RWPE2 (cell line): ENCODE data around the gene THSD8.
"Not testable (repeated sequence)": the region's sequence is repeated elsewhere in the genome, so short reads cannot be mapped to it uniquely, and the experiment has no call there.

Experiments
- ATAC-seq: fragments of 200-7000 bp; cut with Tn5 transposase; 3 replicates; pipeline ENCODE4 v1.9.1; 2021; ENCODE audit warnings: low read depth
- DNase-seq: peaks from one replicate; pipeline ENCODE4 v3.0.0-alpha.2; 2020; ENCODE audit warnings: low spot score
- H3K27ac ChIP-seq: fragments of 450-650 bp; 2 replicates; pipeline ENCODE4 v1.5.1; 2017; ENCODE audit warnings: mild to moderate bottlenecking; ENCODE audit not compliant: poor library complexity, severe bottlenecking
- H3K27me3 ChIP-seq: fragments of 250-450 bp; sonication (Bioruptor Pico); 2 replicates; pipeline ENCODE4 v1.5.1; 2021; ENCODE audit warnings: mild to moderate bottlenecking, moderate library complexity; ENCODE audit not compliant: insufficient read depth, poor library complexity, severe bottlenecking
- H3K36me3 ChIP-seq: fragments of 250-450 bp; sonication (Bioruptor Pico); 2 replicates; pipeline ENCODE4 v1.5.1; 2020; ENCODE audit warnings: low read depth, mild to moderate bottlenecking, moderate library complexity
- H3K4me1 ChIP-seq: fragments of 250-450 bp; sonication (Bioruptor Pico); 2 replicates; pipeline ENCODE4 v1.5.1; 2021; ENCODE audit warnings: mild to moderate bottlenecking, moderate library complexity; ENCODE audit not compliant: insufficient read depth, poor library complexity, severe bottlenecking
- H3K4me3 ChIP-seq: fragments of 250-450 bp; sonication (Bioruptor Pico); 2 replicates; pipeline ENCODE4 v1.5.1; 2021; ENCODE audit warnings: mild to moderate bottlenecking, moderate library complexity; ENCODE audit not compliant: severe bottlenecking
- H3K9me3 ChIP-seq: fragments of 250-450 bp; sonication (Bioruptor Pico); 2 replicates; pipeline ENCODE4 v1.5.1; 2021; ENCODE audit warnings: mild to moderate bottlenecking, moderate library complexity; ENCODE audit not compliant: severe bottlenecking
- CTCF ChIP-seq: fragments of 450-650 bp; IDR thresholded peaks from one replicate; pipeline ENCODE4 v1.5.1; 2017; ENCODE audit warnings: mild to moderate bottlenecking, moderate library complexity; ENCODE audit not compliant: poor library complexity, severe bottlenecking

The THSD8 gene

GRCh38 chr19:12806242-12807081, 4.6 kb downstream of the THSD8 start, which contains the start of gene RNASEH2A:
Gene RNASEH2A, plus strand, starts transcription at chr19:12806584. Its CDS starts 90 bp downstream, at chr19:12806674.
- H3K27me3 ChIP-seq, result no peaks in the 10 kb centered on the region
- DNase-seq (peak; percentile 89), ATAC-seq (peak; percentile 90)
- H3K4me3 ChIP-seq, result peak within 1 kb of the TSS; percentile 66
- peaks cover 3% of the 10 kb centered on the region for H3K4me1 ChIP-seq
- no peaks in the 10 kb centered on the region for H3K9me3 ChIP-seq
- H3K27ac ChIP-seq, result peak within 1 kb of the TSS; percentile 43
- peaks cover 45% of the 10 kb centered on the region for H3K36me3 ChIP-seq
- TF ChIP-seq CTCF, result no peak

GRCh38 chr19:12815088-12815487, 13.2 kb downstream of the THSD8 start:
- H3K27ac ChIP-seq, result no peak overlapping the region
- no peaks in the 10 kb centered on the region for H3K9me3 ChIP-seq
- H3K4me3 ChIP-seq, result no peak overlapping the region
- no peak for TF ChIP-seq CTCF
- no peaks in the 10 kb centered on the region for H3K27me3 ChIP-seq
- DNase-seq (no peak), ATAC-seq (no peak)
- no peaks in the 10 kb centered on the region for H3K4me1 ChIP-seq
- peaks cover 39% of the 10 kb centered on the region for H3K36me3 ChIP-seq

- ATAC-seq, H3K27ac ChIP-seq, H3K4me1 ChIP-seq, H3K4me3 ChIP-seq, DNase-seq, H3K9me3 ChIP-seq, H3K27me3 ChIP-seq: not testable (repeated sequence)
- H3K36me3 ChIP-seq, result peaks cover 20% of the 10 kb centered on the region
Measured at GRCh38 chr19:12817188-12817587, 15.3 kb downstream of the THSD8 start.

- not testable (repeated sequence) for H3K4me3 ChIP-seq, DNase-seq, H3K27me3 ChIP-seq, H3K27ac ChIP-seq, ATAC-seq, H3K4me1 ChIP-seq, H3K9me3 ChIP-seq
- peaks cover 15% of the 10 kb centered on the region for H3K36me3 ChIP-seq
Measured at GRCh38 chr19:12817810-12818209, 15.9 kb downstream of the THSD8 start.

- no peak for TF ChIP-seq CTCF
- H3K4me1 ChIP-seq, result no peaks in the 10 kb centered on the region
- no peak overlapping the region for H3K27ac ChIP-seq
- no peaks in the 10 kb centered on the region for H3K27me3 ChIP-seq
- ATAC-seq (peak; percentile 34; the same call in 1 of the 3 replicates), DNase-seq (no peak)
- H3K9me3 ChIP-seq, result no peaks in the 10 kb centered on the region
- H3K36me3 ChIP-seq, result no peaks in the 10 kb centered on the region
- no peak overlapping the region for H3K4me3 ChIP-seq
Measured at GRCh38 chr19:12821761-12822160, 19.9 kb downstream of the THSD8 start.
